BLaER1 (cell line): Measurements from ENCODE around the gene SGMS1.

Experiments used
- H3K27ac ChIP-seq: shearing (Covaris generic); formaldehyde crosslinking; 2 replicates; pipeline ENCODE4 v1.8.1; 2022
- H3K27me3 ChIP-seq: shearing (Covaris generic); formaldehyde crosslinking; 2 replicates; pipeline ENCODE4 v1.8.1; 2022
- H3K36me3 ChIP-seq: shearing (Covaris generic); formaldehyde crosslinking; 2 replicates; pipeline ENCODE4 v1.8.1; 2022
- H3K4me1 ChIP-seq: shearing (Covaris generic); formaldehyde crosslinking; 2 replicates; pipeline ENCODE4 v1.8.1; 2022
- H3K4me2 ChIP-seq: shearing (Covaris generic); formaldehyde crosslinking; 2 replicates; pipeline ENCODE4 v1.8.1; 2022
- H3K4me3 ChIP-seq: shearing (Covaris generic); formaldehyde crosslinking; 2 replicates; pipeline ENCODE4 v1.8.1; 2022
- H3K9ac ChIP-seq: shearing (Covaris generic); formaldehyde crosslinking; 2 replicates; pipeline ENCODE4 v1.8.1; 2022
- H3K9me3 ChIP-seq: shearing (Covaris generic); formaldehyde crosslinking; 2 replicates; pipeline ENCODE4 v1.8.1; 2022
- H4K20me1 ChIP-seq: shearing (Covaris generic); formaldehyde crosslinking; 2 replicates; pipeline ENCODE4 v1.8.1; 2022
- Cebpa-rat ChIP-seq: shearing (Covaris generic); IDR thresholded peaks from 2 replicates; pipeline ENCODE4 v1.8.1; 2022

The SGMS1 gene

DNA sequence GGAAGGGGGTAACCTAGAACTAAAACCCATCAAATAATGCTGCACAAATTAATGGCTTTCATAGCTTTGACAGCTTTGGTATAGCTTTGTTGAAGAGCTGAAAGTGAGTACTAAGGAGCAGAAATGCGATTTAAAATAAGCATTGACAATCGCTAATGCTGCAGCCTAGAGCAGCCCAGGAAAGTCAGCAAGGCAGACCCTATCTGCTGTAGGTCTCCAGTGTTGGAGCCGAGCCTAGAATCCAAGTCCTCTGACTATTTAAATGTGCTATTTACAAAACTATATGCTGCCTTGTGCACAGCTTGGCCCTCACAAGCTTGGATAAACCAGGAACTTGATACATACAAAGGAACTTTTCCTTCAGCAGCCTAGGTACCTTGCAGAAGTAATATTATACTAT lies 307.6 kb downstream of the SGMS1 start:
- Histone ChIP-seq H3K9me3 (peaks cover 4% of the 10 kb centered on the region; the same call in 1 of the 2 replicates), H3K4me3 (no peak overlapping the region), H3K27me3 (no peaks in the 10 kb centered on the region), H3K9ac (no peak overlapping the region), H3K4me1 (peaks cover 13% of the 10 kb centered on the region), H3K36me3 (peaks cover under 1% of the 10 kb centered on the region), H3K4me2 (no peak overlapping the region), H3K27ac (no peak overlapping the region), H4K20me1 (no peaks in the 10 kb centered on the region)
- no peak for TF ChIP-seq Cebpa-rat

DNA sequence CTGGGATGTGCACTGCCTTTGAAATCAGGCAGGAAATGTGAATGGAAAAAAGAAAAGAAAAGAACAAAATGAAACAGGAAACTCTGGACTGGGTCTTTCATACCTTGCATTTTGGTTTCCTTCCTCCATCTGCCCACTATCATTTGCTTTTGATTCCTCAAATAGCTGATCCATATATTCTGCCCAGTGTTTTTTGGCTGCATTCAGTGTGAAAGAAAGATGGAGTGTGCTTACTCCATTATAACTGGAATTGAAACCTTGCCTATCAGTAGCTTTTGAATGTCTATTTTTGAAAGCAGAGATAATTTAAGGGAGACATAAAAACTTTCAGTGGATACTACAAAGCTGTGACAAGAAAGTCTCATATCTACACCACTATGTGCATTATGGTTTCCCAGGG lies 308.3 kb downstream of the SGMS1 start:
- H3K27me3 ChIP-seq, result no peaks in the 10 kb centered on the region
- H3K4me1 ChIP-seq, result peaks cover 13% of the 10 kb centered on the region
- no peaks in the 10 kb centered on the region for H4K20me1 ChIP-seq
- no peak overlapping the region for H3K4me3 ChIP-seq
- H3K9me3 ChIP-seq, result peaks cover 4% of the 10 kb centered on the region; the same call in 1 of the 2 replicates
- peaks cover 8% of the 10 kb centered on the region for H3K36me3 ChIP-seq
- TF ChIP-seq Cebpa-rat, result no peak
- H3K9ac ChIP-seq, result no peak overlapping the region
- peak overlapping the region; percentile 23 for H3K4me2 ChIP-seq
- no peak overlapping the region for H3K27ac ChIP-seq

DNA sequence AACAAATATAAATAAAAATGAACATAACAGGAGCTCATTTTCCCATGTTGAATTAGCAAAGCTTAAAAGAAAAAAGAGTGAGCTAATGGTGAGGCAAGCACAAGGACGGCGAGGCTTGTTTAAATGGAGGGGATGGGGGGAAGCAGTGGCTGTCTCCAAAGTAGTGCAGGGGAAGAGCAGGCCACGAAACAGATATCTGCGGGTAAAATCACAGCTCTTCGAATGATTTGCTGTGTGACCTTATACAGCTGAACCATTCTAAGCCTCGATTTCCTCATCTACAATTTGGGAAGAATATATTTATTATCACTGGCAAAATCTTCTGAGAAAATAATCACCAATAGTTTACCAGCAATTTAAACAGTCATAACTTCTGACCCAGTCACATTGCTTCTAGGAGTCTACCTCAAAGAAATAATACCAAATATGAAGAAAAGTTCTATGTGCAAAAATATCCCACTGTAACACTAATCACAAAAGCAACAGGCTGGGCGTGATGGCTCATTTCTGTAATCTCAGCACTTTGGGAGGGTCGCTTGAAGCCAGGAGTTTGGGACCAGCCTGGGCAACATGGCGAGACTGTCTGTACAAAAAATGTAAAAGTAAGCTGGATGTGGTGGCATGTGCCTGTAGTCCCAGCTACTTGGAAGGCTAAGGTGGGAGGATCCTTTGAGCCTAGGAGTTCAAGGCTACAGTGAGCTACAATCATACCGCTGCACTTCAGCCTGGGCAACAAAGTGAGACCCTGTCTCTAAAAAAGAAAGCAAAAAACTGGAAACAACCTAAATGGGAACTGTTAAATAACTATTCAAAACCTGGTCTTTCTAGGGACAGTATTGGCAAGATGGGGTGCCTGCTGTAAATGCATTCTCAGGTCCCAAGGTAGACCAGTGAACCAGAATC lies 309.3 kb downstream of the SGMS1 start:
- Histone ChIP-seq H3K36me3 (peaks cover 14% of the 10 kb centered on the region), H3K9me3 (peaks cover 4% of the 10 kb centered on the region; the same call in 1 of the 2 replicates), H3K27ac (no peak overlapping the region), H3K4me3 (no peak overlapping the region), H3K4me2 (no peak overlapping the region), H3K4me1 (peaks cover 13% of the 10 kb centered on the region), H4K20me1 (no peaks in the 10 kb centered on the region), H3K9ac (no peak overlapping the region), H3K27me3 (no peaks in the 10 kb centered on the region)
- TF ChIP-seq Cebpa-rat, result no peak

DNA sequence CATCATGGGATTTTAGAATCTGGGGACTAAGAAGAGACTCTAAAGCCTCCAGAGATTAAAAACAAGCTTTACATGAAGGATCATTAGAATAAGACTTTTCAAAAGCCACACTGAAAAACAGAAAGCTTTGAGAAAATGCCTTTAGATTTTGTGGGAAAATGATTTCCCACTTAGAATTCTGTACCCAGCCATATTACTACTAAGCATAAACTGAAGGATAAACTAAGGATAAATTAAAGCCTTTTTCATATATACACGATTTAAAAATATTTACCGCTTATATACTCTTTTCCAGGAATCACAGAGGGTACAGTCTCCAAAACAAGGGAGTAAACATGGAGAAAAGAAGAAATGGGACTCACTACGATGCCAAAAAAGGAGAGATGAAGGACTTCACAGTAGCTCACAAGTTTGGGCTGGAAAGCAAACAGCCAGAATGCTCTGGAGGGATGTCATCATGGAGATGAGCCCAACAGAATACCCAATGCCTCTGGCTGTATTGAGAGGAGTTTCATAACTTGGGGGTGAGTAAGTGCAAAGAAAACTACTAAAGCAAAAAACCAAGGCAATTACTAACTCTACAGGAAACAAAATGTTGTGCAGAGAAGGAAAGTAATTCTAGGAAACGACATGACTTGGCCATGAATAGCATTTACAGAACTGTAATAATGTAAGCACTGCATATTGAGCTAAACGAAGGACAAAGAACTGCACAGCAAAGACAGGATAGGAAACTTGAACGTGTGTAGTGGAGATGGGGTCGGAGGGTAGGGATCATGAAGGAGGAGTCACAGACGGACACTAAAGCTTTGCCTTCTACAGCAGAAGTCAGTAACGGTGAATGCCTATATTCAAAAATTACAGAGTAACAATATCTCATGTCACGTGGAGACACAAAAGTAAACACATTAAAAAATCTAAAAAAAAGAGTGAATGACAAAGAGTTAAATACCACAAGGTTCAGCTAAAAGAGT lies 311.0 kb downstream of the SGMS1 start:
- H3K9ac ChIP-seq, result no peak overlapping the region
- no peak overlapping the region for H3K4me3 ChIP-seq
- no peaks in the 10 kb centered on the region for H3K27me3 ChIP-seq
- no peak overlapping the region for H3K4me2 ChIP-seq
- no peak overlapping the region for H3K27ac ChIP-seq
- H3K4me1 ChIP-seq, result peaks cover 13% of the 10 kb centered on the region
- H3K9me3 ChIP-seq, result peaks cover 4% of the 10 kb centered on the region; the same call in 1 of the 2 replicates
- H3K36me3 ChIP-seq, result peaks cover 14% of the 10 kb centered on the region
- no peak for TF ChIP-seq Cebpa-rat
- no peaks in the 10 kb centered on the region for H4K20me1 ChIP-seq

DNA sequence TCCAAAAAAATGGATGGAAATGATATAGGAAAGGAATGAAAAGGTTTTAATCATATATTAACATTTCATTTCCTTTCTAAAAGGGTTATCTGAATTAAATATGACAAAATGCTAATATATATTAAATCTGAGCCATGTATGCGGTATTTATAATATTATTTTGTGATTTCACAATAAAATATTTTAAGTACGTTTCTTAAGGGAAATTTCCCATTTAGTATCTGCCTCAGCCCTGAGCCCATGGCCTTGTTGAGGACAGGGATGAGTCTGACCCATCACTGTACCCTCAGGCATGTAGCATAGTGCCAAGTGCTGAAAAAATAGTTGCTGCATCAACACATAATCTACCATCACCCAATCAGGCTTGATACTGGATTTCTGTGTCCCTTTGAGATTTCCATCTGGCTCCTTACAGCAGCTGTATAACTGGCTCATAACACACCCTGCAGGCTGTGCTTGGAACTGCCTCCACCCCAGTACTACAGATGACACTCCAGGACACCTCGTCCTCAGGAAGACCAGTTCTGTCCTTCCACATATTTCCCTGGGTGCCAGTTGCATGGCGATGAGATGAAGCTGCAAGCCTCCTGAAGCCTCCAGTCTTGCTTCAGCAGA lies 313.1 kb downstream of the SGMS1 start:
- Histone ChIP-seq H4K20me1 (no peaks in the 10 kb centered on the region), H3K4me3 (no peak overlapping the region), H3K27ac (no peak overlapping the region), H3K27me3 (no peaks in the 10 kb centered on the region), H3K4me2 (no peak overlapping the region), H3K9me3 (peaks cover 4% of the 10 kb centered on the region; the same call in 1 of the 2 replicates), H3K4me1 (peaks cover 6% of the 10 kb centered on the region), H3K9ac (no peak overlapping the region), H3K36me3 (peaks cover 23% of the 10 kb centered on the region)
- TF ChIP-seq Cebpa-rat, result no peak

DNA sequence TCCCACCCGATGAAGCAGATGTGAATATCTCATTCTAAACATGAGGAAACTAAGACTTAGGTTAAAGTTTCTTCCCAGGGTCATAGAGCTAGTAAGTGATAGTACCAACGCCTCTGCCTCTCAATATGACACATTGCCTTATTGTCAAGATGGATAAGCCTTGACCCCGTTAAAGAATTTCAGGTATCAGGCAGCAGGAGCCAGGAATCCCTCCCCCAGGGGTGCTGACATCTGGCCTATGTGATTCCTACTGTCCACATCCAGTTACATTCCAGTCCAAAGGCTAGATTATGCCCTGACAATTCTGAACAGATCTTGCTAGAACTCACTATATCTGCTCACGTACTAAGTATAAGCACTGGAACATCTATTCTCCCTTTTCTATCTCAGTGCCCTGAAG lies 314.4 kb downstream of the SGMS1 start:
- no peaks in the 10 kb centered on the region for H4K20me1 ChIP-seq
- no peaks in the 10 kb centered on the region for H3K27me3 ChIP-seq
- peaks cover 23% of the 10 kb centered on the region for H3K36me3 ChIP-seq
- no peak overlapping the region for H3K4me3 ChIP-seq
- peaks cover 7% of the 10 kb centered on the region for H3K4me1 ChIP-seq
- peaks cover 4% of the 10 kb centered on the region; the same call in 1 of the 2 replicates for H3K9me3 ChIP-seq
- no peak overlapping the region for H3K27ac ChIP-seq
- H3K9ac ChIP-seq, result no peak overlapping the region
- no peak overlapping the region for H3K4me2 ChIP-seq
- TF ChIP-seq Cebpa-rat, result no peak

DNA sequence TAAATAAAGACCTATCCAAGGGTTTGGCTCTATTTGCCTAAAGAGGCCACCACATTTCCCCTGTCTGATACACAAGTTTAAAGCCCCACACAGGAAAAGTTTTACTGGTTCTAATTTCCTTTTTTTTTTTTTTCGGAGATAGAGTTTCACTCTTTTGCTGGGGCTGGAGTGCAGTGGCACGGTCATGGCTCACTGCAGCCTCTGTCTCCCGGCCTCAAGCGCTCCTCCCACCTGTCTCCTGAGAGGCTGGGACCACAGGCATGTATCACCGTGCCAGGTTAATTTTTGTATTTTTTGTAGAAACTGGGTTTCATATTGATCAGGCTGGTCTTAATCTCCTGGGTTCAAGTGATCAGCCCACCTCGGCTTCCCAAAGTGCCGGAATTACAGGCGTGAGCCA lies 319.1 kb downstream of the SGMS1 start:
- Histone ChIP-seq H3K4me1 (peaks cover 23% of the 10 kb centered on the region), H3K4me3 (no peak overlapping the region), H3K27ac (no peak overlapping the region), H3K27me3 (no peaks in the 10 kb centered on the region), H4K20me1 (no peaks in the 10 kb centered on the region), H3K4me2 (peak overlapping the region; percentile 60), H3K9me3 (no peaks in the 10 kb centered on the region), H3K9ac (no peak overlapping the region), H3K36me3 (peaks cover 9% of the 10 kb centered on the region; the same call in 1 of the 2 replicates)
- no peak for TF ChIP-seq Cebpa-rat

DNA sequence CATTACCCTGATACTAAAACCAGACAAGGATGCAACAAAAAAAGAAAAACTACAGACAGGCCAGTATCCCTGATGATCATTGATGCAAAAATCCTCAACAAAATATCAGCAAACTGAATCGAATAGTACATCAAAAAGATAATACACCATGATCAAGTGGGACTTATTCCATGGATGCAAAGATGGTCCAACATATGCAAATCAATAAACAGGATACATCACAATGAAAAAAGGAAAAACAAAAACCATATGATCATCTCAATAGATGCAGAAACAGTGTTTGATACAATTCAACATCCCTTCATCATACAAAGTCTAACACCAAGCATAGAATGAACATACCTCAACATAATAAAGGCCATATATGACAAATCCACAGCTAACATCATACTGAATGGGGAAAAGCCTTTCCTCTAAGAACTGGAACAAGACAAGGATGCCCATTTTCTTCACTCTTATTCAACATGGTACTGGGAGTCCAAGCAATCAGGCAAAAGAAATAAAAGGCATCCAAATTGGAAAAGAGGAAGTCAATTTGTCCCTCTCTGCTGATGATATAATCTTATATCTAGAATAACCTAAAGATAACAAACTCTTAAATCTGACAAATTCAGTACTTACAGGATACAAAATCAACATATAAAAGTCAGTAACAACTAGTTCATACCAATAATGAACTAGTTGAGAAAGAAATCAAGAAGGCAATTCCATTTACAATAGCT lies 323.6 kb downstream of the SGMS1 start:
- TF ChIP-seq Cebpa-rat, result no peak
- H3K9ac ChIP-seq, result no peak overlapping the region

DNA sequence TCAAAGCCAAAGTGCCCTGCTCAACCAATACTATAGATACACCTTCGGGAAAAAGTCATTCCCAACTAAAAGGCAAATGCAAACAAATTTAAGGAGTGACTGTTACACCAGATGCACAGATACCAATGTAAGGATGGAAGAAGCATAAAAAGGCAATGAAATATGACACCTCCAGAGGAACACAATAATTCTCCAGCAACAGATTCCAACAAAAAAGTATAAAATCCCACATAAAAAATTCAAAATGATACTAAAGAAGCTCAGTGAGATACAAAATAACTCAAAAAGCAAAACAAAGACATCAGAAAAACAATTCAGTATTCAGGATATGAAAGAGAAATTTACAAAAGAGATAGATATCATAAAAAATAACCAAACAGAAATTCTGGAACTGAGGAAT lies 328.4 kb downstream of the SGMS1 start:
- Histone ChIP-seq H3K9me3 (peaks cover 11% of the 10 kb centered on the region; the same call in 1 of the 2 replicates), H4K20me1 (no peaks in the 10 kb centered on the region), H3K27me3 (no peaks in the 10 kb centered on the region), H3K4me3 (no peak overlapping the region), H3K4me2 (no peak overlapping the region), H3K4me1 (0 out of 2 replicates have a peak, but pooled peaks cover 6% of the 10 kb centered on the region), H3K9ac (no peak overlapping the region), H3K27ac (no peak overlapping the region), H3K36me3 (no peaks in the 10 kb centered on the region)
- TF ChIP-seq Cebpa-rat, result no peak

More for the DNA sequence above, 323.6 kb downstream of the SGMS1 start:
- Histone ChIP-seq H3K4me1 (peaks cover 23% of the 10 kb centered on the region), H3K4me3 (no peak overlapping the region), H3K27me3 (no peaks in the 10 kb centered on the region), H3K27ac (no peak overlapping the region), H4K20me1 (no peaks in the 10 kb centered on the region), H3K9me3 (peaks cover 11% of the 10 kb centered on the region; the same call in 1 of the 2 replicates), H3K4me2 (no peak overlapping the region), H3K36me3 (no peaks in the 10 kb centered on the region)
